Endometrium (tissue), 2 donors: ENCODE data around the gene BCL11B.

Experiments used
- FAIRE-seq: peaks from 2 replicates; lab custom pipeline; 2012; peaks lifted over from hg19 to GRCh38; lab: Jason Lieb, UNC
- donor health status: control.
- donor health status: control.

BCL11B gene

DNA sequence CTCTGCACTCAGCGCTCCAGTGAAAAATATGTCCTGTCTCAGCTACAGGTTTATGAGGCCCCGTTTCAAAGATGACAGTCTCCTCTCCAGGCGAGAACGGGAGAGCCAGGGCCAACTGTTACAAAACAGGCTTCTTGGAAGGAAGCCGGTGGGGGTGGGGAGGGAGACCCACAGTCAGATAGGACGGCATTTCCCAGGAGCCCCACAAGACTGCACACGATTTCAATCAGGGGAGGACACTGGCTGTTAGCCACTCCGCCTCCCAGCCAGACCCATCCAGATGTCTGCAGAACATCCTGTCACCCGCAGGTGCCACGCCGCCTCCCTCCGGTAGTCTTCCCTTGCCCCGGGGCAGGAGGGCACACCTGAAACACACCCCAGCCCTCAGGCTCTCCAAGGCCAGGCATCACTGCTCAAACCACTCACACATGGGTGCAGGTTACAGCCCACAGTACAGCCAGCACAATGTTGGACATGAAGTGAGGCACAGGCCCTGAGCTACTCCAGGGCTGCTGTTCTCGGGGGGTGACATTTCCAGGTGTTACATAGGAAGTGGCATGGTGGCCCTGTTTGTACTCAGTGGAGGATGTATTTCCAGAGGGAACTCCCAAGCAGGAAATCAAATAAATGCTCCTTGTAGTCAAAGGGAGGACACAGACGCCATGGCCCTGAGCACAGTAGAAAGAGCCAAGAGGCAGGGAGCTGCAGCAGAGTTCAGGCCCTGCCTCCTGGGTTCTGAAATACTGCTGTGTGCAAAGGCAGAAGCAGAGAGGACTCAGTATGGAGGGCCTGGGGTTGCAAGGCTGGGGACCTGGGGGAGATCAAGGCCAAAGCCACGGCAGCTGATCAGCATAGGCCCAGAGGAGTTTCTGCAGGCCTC is 138.1 kb downstream of the BCL11B start:
- no peak for FAIRE-seq

DNA sequence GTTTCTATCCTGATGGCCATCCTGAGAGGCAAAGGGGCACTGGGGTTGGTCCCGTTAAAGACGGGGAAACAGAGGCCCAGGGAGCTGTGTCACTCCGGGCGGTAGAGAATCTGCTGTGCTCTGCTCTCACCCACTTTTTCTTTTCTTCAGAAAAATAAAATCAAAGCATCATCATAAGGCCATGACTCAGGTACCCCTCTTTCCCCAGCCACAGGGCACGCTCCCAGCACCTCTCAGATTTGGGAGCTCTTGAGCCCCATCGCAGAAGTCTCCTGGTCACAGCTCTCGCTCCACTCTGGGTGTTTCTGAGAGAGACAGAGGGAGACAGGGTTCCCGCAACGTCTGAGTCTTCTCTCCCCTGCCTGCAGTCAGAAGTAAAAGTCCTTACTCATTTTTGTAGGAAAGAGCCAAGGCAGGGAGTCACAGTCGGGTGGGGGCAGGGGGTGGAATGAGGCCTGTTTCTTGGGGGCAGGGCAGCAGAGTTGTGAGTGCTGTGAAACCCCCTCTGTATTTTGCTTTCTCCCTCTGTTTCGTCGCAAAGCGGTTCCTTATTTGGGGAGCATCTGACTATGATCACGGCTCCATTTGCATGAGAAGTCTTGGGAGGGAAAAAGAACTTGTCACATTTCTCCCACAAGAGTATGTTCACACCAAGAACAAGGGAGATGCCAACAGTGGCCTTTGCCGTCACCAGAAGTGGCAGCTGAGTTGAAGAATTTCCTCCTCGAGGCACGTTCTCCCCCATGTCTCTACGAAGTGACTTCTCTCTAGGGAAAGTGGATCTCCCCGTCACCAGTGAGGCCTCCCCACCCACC is 139.0 kb downstream of the BCL11B start:
- no peak for FAIRE-seq

DNA sequence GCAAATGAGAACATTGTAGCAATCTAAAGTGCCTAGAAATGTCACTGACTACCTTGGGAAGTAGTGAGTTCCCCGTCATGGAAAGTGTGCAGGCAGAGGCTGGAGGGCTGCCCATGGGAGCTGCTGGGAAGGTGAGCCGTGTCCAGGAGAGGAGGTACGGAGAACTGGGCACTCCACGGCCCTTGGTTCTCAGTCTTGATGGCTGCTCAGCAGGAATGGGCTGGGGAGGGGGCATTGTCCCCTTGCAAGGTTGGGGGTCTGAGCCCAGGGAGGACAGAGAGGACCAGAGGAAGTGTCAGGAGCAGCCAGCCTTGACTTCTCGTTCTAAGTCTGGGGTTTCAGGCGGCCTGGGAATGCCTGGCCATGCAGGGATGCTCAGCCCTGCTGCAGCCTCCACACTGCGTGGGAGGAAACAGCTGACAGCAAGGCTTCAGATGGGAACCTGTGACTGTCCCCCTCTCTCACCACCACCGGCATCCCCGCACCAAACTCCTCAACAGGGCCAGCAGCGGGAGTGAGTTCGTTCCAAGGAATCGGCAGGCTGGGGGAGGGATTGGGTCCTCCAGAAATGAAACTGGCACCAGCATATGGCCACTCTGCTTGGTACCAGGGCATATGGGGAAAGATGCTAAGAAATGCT is 140.2 kb downstream of the BCL11B start:
- no peak for FAIRE-seq

DNA sequence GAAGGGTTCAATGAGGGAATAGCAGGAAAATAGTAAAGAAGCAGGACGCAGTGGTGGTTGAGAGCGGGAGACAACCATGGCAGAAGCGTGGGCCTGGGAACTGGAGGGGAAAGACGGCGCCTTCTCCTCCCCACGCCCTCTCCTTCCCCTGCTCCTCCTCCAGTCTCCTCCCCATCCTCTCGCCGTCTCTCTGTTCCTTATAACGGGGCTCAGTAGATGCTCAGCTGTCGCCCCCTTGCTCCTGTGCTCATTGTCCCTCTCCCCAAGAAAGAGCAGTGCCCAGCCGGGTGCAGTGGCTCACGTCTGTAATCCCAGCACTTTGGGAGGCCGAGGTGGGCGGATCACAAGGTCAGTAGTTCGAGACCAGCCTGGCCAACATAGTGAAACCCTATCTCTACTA is 142.0 kb downstream of the BCL11B start:
- no peak for FAIRE-seq

DNA sequence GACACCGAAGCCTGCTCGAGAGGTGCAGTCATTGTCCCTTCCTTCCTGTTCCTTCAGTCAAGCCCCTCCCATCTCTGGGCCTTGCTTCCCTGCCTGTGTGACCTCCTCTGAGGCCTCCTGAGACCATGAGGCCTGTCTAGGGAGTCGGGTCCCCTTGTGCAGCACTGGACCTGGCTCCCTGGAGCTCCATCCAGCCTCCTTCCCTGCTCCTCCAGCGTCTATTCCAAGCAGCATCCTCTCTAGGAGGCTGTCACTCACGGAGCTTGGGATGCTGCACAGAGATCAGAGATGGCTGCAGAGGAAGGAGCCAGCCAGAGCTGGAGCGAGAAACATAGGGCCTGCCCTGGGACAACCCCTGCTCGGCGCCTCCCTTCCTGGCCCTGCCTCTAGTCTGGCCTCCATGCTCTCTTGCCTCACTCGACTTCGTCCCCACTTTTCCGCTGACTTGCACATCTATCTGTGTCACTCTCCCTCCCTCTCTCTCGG is 142.7 kb downstream of the BCL11B start:
- no peak for FAIRE-seq

DNA sequence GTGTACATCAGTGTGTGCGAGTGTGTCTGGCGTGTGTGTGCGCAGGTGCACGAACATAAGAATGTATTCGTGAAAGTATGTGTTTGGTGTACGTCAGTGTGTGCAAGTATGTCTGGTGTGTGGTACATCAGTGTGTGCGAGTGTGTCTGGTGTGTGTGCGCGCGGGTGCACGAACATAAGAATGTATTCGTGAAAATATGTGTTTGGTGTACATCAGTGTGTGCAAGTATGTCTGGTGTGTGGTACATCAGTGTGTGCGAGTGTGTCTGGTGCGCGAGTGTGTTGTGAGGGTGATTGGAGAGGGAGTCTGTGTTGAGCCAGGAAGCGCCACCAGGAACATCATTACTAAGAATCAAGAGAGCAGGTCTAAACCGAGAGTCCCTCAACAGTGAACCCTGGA is 143.8 kb downstream of the BCL11B start:
- no peak for FAIRE-seq

DNA sequence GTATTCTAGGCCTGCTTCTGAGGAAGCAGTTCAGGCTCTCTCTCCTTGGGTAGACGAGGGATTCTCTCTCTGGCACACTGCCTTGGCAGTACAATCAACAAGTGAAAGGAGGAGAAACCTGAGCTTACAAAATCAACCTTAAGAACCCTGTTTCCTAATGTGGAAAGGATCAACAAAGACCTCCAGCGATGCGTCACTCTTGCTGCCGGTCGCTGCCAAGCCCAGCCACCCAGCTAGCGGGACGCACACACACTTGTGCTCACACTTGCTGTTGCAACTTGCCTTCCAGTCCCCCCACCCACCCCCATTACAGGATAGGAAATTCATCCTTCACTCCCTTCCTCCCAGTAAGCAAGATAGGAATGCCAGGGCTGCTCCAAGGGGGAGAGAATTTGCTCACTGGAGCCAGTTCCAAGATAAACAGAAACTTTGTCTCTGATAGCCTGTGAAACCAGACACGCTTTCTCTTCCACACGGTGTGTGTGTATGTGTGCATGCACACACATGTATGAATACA is 144.3 kb downstream of the BCL11B start:
- FAIRE-seq, result no peak

DNA sequence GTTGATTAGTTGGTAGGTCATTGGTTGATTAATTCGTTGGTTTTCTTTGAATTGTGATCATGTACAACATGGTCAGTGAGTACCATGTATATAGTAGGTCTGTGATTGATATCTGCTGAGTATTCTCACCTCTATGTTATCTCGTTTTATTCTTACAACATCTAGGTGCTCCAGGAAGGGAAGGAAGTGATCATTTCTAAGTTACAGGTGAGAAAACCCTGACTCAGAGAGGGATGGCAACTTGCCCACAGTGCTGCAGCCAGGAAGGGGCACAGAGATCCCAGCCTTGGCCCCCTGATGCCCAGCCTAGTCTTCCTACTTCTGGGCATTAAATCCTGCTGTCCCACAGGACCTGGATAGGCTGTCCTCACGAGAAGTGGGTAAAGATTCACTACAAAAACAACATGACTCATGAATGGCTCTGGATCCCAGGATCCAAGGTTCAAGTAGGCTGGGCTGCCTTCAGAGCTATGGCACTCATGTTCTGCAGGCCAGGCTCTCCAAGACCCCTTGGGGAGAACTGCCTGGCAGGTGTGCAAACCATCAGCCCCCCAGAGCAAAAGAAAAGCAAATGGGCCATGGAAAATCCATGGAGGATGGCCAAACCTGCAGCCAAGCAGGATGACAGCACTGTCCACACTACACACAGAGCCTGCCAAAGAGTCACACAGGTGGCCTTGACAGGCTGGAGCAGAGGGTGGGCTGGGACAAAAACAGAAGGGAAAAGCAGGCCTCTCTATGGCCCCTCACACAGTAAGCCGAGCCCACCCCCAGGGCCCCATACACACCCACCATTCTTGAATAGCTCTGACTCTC is 146.2 kb downstream of the BCL11B start:
- no peak for FAIRE-seq

DNA sequence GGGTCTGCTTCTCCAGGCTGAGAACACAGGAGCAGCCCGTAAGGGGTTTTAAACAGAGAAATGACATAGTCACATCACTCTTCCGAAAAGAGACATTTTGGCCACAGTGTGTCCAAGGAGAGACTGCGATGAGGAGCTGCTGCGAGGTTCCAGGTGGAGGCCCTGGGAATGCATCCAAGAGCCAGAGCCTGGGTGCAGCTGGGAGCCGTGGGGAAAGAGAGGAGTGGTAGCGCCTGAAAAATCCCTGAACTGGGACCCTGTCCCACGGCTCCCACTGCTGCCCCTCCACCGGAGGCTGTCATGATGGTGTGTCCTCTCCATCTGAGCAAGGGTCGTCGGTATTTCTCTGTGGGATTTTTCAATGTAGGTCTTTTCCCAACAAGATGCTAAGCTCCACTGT is 146.9 kb downstream of the BCL11B start:
- no peak for FAIRE-seq

DNA sequence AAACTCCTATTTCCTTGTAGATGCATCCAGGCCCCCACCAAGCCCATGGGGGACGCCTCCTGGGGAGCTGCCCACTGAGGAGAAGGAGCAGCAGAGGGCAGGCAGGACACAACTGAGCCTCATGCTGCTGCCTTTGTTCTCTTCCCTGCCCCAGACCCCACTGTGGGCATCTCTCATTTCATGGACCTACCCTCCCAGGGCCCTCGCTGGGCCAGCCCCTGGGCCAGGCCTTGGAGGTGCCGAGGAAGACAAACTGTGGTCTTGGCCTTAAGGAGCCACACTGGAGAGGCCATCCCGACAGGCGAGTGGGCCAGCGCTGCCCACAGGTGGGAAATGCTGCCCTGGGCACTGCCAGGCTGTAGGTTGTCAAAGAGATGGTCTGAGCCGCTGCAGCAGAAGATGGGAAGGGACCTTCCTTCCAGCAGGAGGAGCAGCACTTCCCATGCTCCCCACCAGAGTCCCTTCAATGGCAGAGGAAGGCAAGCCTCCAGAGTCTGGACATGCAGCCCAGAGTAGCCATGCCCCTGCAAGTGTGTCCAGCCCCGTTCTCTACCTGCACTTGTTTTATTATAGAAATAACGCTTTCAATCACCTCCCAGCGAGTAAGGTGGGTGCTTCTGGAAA is 147.4 kb downstream of the BCL11B start:
- FAIRE-seq, result no peak

DNA sequence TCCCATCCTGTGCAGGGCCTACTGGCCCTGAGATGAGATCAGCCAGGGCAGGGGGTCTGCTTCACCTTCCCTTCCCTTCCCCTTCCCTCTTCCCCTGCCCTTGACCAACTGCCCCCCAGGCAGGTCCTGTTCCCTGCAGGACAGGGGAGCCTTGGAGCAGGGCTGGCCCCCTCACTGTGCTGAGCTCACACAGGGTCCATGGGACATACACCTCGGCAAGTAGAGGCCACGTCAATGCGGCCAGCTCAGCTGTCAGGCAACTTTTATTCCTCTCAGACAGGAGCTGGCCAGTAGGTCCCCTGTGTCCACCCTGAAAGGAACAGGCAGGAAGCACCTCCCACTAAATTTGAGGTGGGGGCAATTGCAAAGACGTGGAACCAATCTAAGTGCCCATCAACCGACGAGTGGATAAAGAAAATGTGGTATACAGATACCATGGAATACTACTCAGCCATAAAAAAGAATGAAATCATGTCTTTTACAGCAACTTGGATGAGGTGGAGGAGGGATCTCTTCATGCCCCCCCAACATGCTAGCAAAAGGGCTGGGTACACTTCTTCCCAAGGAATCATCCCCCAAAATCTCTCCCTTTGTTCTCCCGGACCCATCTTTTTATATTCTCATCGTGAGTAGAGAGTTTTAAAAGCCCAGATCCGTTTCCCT is 148.7 kb downstream of the BCL11B start:
- FAIRE-seq, result no peak

DNA sequence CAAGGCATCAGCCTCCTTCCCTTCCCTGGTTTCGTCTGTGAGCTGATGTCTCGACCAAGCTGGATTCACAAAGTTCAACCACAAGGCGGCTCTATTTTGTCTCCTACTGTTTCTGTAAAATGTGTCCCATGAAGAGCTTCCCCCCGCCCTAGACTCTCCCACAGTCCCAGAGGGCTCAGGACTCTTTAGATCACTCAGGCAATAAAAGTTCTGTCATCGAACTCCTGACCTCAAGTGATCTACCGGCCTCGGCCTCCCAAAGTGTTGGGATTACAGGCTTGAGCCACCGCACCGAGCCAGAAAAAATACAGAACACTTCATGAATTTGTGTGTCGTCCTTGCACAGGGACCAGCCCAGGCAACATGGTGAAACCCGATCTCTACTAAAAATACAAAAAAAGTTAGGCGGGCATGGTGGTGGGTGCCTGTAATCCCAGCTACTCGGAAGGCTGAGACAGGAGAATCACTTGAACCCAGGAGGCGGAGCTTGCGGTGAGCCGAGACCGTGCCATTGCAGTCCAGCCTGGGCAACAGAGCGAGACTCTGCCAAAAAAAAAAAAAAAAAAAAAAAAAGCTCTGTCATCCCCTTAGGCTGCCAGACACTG is 149.4 kb downstream of the BCL11B start:
- FAIRE-seq, result no peak

DNA sequence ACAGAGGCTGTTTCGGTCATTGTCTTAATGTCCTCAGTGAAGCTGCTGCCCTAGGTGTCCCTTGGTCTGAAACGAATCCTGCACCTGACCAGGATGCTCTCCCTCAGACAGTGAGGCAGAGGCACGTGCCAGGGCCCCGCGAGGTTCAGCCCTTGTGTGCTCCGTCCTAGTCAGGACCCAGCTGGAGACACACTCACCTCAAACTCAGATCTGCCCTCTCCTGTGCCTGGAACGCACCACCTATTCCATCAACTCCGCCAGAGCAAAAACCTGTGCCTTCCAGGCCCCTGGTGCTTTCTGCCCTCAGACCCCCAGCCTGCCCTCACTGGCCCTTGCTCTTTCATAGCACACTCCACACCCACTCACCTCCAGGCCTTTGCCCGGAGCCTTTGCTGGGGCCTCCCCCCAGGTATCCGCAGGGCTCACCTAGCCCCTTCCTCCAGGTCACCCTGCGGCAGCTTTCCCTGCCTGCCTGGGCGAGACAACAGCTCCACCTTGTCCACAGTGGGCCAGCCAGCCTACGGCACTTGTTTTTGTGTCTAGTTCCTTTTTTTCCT is 150.6 kb downstream of the BCL11B start:
- no peak for FAIRE-seq

DNA sequence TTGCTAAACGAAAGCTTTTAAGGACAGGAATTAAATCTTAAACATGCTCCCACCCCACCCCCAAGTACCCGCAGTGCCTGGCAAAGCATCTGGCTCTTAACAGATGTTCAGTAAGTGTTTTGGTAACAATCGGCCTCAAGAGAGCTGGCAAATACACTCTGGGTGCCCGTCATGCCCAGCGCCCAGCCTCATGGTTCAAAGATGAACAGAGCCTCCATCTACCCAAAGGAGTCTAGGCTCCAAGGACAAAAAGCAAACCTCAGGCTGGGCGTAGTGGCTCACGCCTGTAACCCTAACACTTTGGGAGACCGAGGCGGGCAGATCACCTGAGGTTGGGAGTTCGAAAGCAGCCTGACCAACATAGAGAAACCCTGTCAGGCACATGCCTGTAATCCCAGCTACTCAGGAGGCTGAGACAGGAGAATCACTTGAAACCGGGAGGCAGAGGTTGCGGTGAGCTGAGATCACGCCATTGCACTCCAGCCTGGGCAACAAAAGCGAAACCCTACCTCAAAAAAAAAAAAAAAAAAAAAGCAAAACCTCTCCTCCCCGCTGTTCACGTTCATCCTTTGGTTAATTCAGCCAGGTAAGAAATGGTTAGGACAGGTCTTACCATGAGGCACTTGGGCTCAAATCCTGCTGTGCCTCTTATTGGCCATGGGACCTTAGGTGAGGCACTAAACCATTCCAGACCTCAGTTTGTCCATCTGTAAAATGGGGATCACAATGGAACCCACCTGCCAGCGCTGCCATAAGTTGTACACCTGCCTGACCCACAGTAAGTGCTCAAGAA is 151.3 kb downstream of the BCL11B start:
- no peak for FAIRE-seq

DNA sequence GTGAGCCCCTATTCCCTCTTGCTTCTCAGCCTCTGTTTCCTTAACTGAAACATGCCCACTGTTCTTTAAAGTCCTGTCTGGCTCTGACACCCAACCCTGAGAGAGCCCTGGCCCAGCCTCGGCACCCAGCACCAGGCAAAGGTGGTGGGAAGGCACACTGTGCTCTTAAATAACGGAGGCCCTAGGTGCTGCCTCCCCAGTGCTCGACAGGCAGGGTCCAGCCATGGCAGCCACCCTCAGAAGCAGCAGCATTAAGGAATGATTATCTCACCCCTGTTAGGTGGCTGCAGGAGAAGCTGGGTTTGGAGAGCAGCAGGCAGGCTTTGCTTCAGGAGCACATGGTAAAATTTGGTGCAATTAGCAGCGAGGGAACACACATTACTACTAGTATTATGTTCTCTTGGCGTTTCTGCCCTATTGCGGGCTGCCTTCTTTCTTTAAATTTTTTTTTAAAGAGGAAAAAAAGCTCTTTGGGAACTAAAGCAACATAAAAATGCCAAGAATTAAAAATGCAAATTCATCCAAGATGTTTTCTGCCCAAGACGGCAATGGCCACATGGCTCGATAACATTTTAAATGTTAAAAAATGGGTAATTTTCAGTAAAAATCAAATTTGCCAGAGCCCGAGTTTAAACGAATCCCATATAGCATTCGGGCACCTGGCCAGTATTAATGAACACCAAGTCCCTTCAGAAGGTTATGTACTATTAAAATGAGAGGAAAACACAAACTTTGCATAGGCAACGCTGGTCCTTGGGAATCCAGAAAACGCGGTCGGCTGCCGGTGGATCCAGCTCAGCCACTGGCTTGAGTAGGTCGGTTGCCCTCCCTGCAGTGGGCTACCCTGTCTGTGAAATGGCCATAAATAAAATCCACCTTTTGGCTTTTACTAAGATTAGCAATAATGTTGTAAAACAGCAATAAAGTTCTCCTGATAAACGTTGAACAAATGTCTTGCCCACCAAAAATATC is 152.2 kb downstream of the BCL11B start:
- no peak for FAIRE-seq
